ENCODE measurements around the gene CTSZ.

DNA sequence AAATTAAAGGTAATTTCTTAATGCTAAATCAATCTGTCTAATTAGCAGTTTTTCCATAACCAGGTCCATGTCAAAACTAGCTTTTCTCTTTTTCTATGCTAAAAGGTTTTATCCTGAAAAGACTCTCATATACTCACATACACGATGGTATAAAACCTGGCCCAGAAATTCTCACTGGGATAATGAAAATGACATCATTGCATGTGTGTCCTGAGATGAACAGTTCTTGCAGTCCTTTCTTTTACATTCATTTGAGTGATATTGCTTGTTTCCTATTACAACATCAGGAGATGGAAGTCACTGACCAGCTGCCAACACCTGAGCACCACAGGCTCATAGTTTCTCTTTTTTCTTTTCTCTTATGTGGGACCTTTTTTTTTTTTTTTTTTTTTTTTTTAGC, 43.4 kb upstream of the CTSZ start:
- no peak for TF ChIP-seq TAF1 (conservative IDR thresholded peaks at IDR 0.05)
- TF ChIP-seq GABPA (IDR thresholded peaks at IDR 0.05 in 1 of 2, conservative IDR thresholded peaks at IDR 0.05 in 1 of 2) = no peak
- TF ChIP-seq, protein P1, sequence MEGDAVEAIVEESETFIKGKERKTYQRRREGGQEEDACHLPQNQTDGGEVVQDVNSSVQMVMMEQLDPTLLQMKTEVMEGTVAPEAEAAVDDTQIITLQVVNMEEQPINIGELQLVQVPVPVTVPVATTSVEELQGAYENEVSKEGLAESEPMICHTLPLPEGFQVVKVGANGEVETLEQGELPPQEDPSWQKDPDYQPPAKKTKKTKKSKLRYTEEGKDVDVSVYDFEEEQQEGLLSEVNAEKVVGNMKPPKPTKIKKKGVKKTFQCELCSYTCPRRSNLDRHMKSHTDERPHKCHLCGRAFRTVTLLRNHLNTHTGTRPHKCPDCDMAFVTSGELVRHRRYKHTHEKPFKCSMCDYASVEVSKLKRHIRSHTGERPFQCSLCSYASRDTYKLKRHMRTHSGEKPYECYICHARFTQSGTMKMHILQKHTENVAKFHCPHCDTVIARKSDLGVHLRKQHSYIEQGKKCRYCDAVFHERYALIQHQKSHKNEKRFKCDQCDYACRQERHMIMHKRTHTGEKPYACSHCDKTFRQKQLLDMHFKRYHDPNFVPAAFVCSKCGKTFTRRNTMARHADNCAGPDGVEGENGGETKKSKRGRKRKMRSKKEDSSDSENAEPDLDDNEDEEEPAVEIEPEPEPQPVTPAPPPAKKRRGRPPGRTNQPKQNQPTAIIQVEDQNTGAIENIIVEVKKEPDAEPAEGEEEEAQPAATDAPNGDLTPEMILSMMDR (IDR thresholded peaks at IDR 0.05; ENCODE audit: low read depth, low read length, missing input control) = no peak
- no peak for TF ChIP-seq RAD21 (IDR thresholded peaks at IDR 0.05)
- no peak for TF ChIP-seq HNF4A (conservative IDR thresholded peaks at IDR 0.05)
- no peak for TF ChIP-seq JUND (IDR thresholded peaks at IDR 0.05)
- TF ChIP-seq, protein P2, sequence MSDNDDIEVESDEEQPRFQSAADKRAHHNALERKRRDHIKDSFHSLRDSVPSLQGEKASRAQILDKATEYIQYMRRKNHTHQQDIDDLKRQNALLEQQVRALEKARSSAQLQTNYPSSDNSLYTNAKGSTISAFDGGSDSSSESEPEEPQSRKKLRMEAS (IDR thresholded peaks at IDR 0.05) = no peak
- TF ChIP-seq SP1 (IDR thresholded peaks at IDR 0.05) = no peak
- no peak for TF ChIP-seq YY1 (IDR thresholded peaks at IDR 0.05)
- TF ChIP-seq RXRA (IDR thresholded peaks at IDR 0.05) = no peak
